ENCODE measurements around the gene KLHDC8B.

- TF ChIP-seq POLR2AphosphoS5 (IDR thresholded peaks at IDR 0.05; ENCODE audit: low read depth) (no peak), CTCF (IDR thresholded peaks at IDR 0.05; ENCODE audit: insufficient read depth, low read length) (no peak), GABPA (IDR thresholded peaks at IDR 0.05; ENCODE audit: low read depth) (no peak)
Measured at GRCh38 chr3:49158792-49159191, 12.6 kb upstream of the KLHDC8B start.
